Astrocyte of the cerebellum (primary cell): ENCODE measurements around the gene ANO7.

Experiments
- DNase-seq: peaks from one replicate; pipeline ENCODE4 v3.0.0-alpha.2; 2011; ENCODE audit warnings: low read depth
- H3K4me3 ChIP-seq: 2 replicates; pipeline ENCODE4 v1.5.1; 2011; ENCODE audit warnings: mild to moderate bottlenecking, low read depth, low read length, moderate library complexity
- in situ Hi-C: cut with HindIII; loops from 2 replicates; pipeline ENCODE4 v1.10.0; 2017; ENCODE audit warnings: low sequenced_read_pairs
- TF ChIP-seq, protein P1 (sequence below): IDR thresholded peaks from 2 replicates; pipeline ENCODE4 v1.5.1; 2012; ENCODE audit warnings: low read length, low read depth, moderate library complexity, mild to moderate bottlenecking; ENCODE audit errors: missing control alignments

The ANO7 gene

DNA sequence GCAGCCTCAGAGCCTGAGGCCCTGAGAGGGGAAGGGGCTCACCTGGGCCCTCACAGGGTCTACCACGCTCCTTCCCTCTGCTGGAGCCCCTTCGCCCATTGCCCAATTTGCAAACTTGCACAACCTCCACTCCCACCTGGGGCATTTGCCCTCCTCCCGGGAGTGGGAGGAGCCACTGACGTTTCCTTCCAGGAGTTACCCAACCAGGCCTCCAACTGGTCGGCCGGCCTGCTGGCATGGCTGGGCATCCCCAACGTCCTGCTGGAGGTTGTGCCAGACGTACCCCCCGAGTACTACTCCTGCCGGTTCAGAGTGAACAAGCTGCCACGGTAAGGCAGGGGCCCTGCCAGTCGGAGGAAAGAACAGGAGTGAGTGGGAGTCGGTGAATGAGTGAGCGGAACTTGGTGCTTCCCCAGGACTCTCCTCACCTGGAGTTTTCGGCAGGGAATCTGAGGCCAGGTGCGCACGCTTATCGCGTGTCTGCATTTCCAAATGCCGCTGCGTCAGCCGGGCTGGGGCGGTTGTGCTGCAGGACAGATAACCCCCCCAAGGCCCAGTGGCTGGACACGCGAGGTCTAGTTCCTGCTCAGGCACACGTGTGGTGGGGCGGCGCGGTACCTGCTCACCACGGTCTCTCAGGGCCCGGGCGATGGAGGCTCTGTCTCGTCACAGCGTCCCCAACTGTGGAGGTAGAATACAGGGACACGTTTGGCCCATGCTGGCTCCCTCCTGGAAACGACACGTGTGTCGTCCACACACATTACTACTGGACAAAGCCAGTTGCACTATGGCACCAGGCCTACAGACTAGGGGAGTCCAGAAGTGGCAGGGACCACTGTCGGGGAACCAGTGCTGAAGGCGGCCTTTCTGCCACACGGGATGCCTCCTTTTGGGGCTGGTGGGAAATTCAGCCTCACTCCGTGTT is 11.7 kb downstream of the ANO7 start:
- in situ Hi-C loops: no loop called here
- no peak overlapping the region for H3K4me3 ChIP-seq
- TF ChIP-seq, protein P1, sequence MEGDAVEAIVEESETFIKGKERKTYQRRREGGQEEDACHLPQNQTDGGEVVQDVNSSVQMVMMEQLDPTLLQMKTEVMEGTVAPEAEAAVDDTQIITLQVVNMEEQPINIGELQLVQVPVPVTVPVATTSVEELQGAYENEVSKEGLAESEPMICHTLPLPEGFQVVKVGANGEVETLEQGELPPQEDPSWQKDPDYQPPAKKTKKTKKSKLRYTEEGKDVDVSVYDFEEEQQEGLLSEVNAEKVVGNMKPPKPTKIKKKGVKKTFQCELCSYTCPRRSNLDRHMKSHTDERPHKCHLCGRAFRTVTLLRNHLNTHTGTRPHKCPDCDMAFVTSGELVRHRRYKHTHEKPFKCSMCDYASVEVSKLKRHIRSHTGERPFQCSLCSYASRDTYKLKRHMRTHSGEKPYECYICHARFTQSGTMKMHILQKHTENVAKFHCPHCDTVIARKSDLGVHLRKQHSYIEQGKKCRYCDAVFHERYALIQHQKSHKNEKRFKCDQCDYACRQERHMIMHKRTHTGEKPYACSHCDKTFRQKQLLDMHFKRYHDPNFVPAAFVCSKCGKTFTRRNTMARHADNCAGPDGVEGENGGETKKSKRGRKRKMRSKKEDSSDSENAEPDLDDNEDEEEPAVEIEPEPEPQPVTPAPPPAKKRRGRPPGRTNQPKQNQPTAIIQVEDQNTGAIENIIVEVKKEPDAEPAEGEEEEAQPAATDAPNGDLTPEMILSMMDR: no peak

DNA sequence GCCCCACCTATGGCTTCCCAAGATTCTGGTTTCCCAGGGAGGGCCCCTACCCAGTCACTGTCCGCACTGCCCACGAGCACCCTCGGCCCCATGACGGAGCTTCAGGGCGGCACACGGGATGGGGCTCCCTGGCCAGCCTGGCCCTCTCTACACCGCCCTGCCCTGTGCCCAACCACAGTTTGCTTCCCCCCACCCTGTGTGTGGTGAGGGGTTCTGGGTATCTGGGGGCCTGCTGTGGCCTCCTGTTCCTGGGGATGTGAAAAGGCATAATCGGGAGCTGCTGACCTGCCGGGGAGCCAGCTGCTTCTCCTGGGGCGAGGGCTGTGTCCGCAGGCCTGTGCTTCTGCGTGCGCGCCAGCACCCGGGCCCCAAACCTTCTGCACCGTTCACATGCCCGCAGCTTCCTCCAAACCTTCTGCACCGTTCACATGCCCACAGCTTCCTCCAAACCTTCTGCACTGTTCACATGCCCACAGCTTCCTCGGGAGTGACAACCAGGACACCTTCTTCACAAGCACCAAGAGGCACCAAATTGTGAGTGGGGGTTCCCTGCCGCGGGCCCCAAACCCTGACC is 12.4 kb downstream of the ANO7 start:
- no peak for DNase-seq
- TF ChIP-seq, protein P1: no peak
- no peak overlapping the region for H3K4me3 ChIP-seq
- in situ Hi-C loops: no loop called here

More for the DNA sequence above, 11.7 kb downstream of the ANO7 start:
- no peak for DNase-seq

DNA sequence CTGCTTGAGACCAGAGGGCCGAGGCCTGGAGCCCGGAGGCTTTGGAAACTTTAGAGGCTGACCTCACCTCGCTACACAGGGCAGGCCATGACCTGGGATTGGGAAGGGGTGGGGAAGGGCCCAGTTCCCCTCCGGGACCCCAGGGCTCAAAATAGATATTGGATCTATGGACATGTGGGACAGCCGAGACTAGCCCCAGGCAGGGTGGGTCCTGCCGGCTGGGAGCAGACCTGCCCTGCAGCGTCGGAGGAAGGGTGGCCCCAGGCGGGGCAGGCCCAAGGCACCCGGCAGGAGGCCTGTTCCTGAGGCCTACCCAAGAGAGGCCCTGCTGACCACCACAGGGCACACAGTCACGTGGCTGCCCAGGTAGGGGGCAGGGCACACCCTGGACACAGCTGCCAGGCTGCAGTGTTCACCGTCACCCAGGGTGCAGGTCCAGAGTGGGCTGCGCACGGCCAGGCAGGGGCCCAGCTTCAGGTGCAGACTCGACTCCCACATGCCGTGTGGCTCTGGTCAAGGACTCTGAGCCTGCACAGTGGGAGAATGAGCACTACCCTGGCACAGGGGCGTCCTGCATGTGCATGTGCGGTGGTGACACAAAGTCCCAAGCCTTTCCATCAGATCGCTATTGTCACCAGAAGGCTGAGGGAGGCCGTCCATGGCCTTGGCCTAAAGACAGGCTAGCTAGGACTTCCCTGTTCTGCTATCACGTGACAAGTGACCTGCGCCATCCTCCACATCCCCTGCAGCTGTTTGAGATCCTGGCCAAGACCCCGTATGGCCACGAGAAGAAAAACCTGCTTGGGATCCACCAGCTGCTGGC is 13.2 kb downstream of the ANO7 start:
- TF ChIP-seq, protein P1: no peak
- no peak overlapping the region for H3K4me3 ChIP-seq
- DNase-seq: no peak
- in situ Hi-C loops: no loop called here

DNA sequence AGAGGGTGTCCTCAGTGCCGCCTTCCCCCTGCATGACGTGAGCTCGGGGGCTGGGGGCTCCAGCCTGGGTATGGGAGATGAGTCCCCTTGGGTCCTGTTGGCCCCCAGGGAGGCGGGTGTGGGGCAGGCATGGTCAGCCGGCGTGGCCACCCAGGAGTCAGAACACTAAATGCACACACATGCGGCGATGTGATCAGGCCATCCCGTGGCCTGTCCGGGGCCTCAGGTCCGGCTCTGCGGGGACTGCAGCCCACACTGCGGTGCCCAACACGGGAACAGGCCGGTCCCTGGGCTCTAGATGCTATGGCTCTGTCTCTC is 13.8 kb downstream of the ANO7 start:
- in situ Hi-C loops: no loop called here
- no peak overlapping the region for H3K4me3 ChIP-seq
- DNase-seq: no peak
- TF ChIP-seq, protein P1: no peak

DNA sequence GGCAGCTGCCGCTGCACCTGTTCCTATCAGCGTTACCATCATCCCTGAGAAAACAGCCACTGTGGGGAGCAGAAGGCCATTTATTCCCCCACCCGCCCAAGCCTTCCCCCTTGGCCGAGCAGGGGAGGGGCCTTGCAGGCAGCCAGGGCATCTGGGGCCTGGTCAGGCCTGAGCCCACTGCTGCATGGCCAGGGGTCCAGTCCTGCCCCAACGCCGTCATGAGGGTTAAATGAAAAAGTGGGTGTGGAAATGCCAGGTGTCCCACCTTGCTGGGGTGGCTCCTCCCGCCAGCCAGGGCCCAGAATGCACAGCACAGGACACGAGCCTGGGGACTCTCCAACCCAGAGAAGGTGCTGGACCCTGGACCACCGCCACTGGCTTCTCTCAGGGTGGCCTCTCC is 14.2 kb downstream of the ANO7 start:
- TF ChIP-seq, protein P1: no peak
- DNase-seq: no peak
- in situ Hi-C loops: no loop called here
- no peak overlapping the region for H3K4me3 ChIP-seq

DNA sequence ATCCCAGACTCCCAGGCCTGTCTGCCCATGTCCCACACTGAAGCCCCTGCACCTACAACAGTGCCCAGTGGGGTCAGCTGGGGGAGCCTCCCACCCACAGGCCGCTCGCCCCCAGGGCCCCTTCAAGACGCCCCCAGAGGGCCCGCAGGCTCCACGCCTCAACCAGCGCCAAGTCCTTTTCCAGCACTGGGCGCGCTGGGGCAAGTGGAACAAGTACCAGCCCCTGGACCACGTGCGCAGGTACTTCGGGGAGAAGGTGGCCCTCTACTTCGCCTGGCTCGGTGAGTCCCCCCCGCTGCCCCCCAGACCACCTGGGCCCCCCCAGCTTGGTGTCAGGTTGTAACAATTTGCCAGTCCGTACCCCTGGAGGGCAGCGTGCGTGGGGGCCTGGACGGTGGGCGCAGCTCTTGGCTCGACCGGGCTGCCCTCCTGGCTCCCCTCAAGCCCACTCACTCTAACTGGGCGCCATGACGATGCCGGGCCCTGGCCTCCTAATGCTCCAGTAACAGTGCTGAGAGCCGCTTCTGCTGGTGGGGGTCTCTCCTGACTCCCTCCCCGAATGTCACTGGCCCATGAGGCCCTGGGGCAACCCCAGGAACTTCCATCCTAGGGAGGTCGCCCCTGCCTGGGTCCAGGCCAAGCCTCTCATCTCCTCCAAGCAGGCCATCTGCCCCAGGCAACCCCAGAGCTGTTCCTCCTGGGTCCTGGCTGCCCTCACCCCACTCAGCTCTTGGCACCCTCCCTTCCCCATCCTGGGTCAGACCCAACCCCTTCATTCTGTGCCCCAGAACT is 14.9 kb downstream of the ANO7 start:
- in situ Hi-C loops: no loop called here
- H3K4me3 ChIP-seq: no peak overlapping the region
- TF ChIP-seq, protein P1: no peak
- DNase-seq: no peak
